ENCODE measurements around the gene C9orf72.

GRCh38 chr9:27558307-27558706 lies 15.0 kb downstream of the C9orf72 start:
- no peak for TF ChIP-seq FOXP2 (optimal IDR thresholded peaks at IDR 0.05; ENCODE audit: control extremely low read depth, extremely low read length, insufficient read depth)
- no peak for TF ChIP-seq EZH2 (IDR thresholded peaks at IDR 0.05)

All from SK-N-MC (cell line).